Measurements from ENCODE around the gene RPS6KA5. TPM values are rescaled to one million over a fixed set of nuclear protein-coding genes. Genes with fewer than 3 reads are reported as not detected.

Gene RPS6KA5
- total RNA-seq, 1 donor from 2014 or later = 0.65 TPM

- H3K27ac Mint-ChIP-seq (ENCODE audit: unreplicated experiment) = no peak overlapping the region
- H3K4me1 Mint-ChIP-seq (ENCODE audit: low read depth) = no peaks in the 10 kb centered on the region
- DNase-seq (ENCODE audit: low spot score) = no peak
- TF ChIP-seq CTCF (IDR thresholded peaks at IDR 0.05) = no peak
- H3K4me3 Mint-ChIP-seq (ENCODE audit: unreplicated experiment) = no peak overlapping the region
- peaks cover 21% of the 10 kb centered on the region for H3K9me3 Mint-ChIP-seq (ENCODE audit: low read depth)
- H3K36me3 Mint-ChIP-seq (ENCODE audit: low read depth) = peaks cover 6% of the 10 kb centered on the region
- H3K27me3 Mint-ChIP-seq (ENCODE audit: low read depth) = no peaks in the 10 kb centered on the region
These were observed 176.7 kb downstream of the RPS6KA5 start for GRCh38 chr14:90883782-90884181.

GRCh38 chr14:90883197-90883596 is 177.2 kb downstream of the RPS6KA5 start:
- Mint-ChIP-seq H3K4me1 (ENCODE audit: low read depth) (no peaks in the 10 kb centered on the region), H3K27me3 (ENCODE audit: low read depth) (no peaks in the 10 kb centered on the region), H3K4me3 (ENCODE audit: unreplicated experiment) (no peak overlapping the region), H3K9me3 (ENCODE audit: low read depth) (peaks cover 21% of the 10 kb centered on the region), H3K27ac (ENCODE audit: unreplicated experiment) (no peak overlapping the region), H3K36me3 (ENCODE audit: low read depth) (peaks cover 6% of the 10 kb centered on the region)
- no peak for DNase-seq (ENCODE audit: low spot score)
- TF ChIP-seq CTCF (IDR thresholded peaks at IDR 0.05) = no peak

DNA sequence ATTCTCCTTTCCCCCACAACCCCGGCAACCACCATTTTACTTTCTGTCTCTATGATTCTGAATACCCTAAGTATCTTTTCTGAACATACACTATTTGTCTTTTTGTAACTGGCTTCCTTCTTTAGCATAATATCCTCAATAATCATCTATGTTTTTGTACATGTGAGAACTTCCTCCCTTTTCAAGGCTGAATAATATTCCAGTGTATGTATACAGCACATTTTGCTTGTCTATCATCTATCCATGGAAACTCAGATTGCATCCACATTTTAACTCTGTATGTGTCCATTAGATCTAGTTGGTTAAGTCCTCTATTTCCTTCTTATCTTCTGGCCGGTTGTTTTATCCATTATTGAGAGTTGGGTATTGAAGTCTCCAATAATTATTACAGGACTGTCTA is 180.2 kb downstream of the RPS6KA5 start:
- Mint-ChIP-seq H3K27ac (ENCODE audit: unreplicated experiment) (no peak overlapping the region), H3K4me3 (ENCODE audit: unreplicated experiment) (no peak overlapping the region), H3K27me3 (ENCODE audit: low read depth) (no peaks in the 10 kb centered on the region), H3K4me1 (ENCODE audit: low read depth) (no peaks in the 10 kb centered on the region), H3K36me3 (ENCODE audit: low read depth) (peaks cover 6% of the 10 kb centered on the region), H3K9me3 (ENCODE audit: low read depth) (peaks cover 21% of the 10 kb centered on the region)
- TF ChIP-seq CTCF (IDR thresholded peaks at IDR 0.05) = no peak
- no peak for DNase-seq (ENCODE audit: low spot score)

- peaks cover 2% of the 10 kb centered on the region for H3K36me3 Mint-ChIP-seq (ENCODE audit: low read depth)
- H3K4me3 Mint-ChIP-seq (ENCODE audit: unreplicated experiment) = no peak overlapping the region
- no peak for TF ChIP-seq CTCF (IDR thresholded peaks at IDR 0.05)
- no peaks in the 10 kb centered on the region for H3K9me3 Mint-ChIP-seq (ENCODE audit: low read depth)
- DNase-seq (ENCODE audit: low spot score) = no peak
- peaks cover 8% of the 10 kb centered on the region for H3K4me1 Mint-ChIP-seq (ENCODE audit: low read depth)
- H3K27me3 Mint-ChIP-seq (ENCODE audit: low read depth) = no peaks in the 10 kb centered on the region
- H3K27ac Mint-ChIP-seq (ENCODE audit: unreplicated experiment) = no peak overlapping the region
These were observed 185.8 kb downstream of the RPS6KA5 start for GRCh38 chr14:90874599-90874998.

DNA sequence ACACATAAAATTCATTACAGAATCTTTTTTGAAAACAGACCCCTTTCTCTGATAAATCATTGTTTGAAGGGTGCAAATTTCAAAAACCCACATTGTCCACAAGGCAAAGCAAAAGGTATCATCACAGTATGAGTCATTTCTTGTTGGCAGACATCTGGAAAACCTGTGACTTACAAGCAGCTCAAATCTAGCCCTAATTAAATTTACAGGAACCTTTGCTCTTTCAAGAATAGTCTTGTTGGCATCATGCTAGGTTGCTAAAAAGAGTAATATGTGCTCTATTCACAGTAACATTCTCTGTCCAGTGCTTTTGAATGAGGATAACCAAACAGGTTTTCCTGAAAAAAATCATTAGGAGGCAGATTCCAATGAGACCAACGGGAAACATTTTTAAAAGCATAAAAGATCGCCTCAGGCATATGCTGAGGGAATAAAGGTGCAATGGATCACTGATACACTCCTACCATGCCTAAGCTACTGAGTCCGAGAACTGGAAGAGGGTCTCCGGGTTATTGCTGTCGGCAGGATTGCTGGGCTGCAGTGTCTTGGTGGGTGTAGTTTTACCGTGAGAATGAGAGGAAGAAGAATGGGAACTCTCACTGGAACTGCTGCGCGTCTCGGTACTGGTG is 188.7 kb downstream of the RPS6KA5 start:
- DNase-seq (ENCODE audit: low spot score) = no peak
- Mint-ChIP-seq H3K27me3 (ENCODE audit: low read depth) (no peaks in the 10 kb centered on the region), H3K36me3 (ENCODE audit: low read depth) (peaks cover 2% of the 10 kb centered on the region), H3K9me3 (ENCODE audit: low read depth) (no peaks in the 10 kb centered on the region), H3K27ac (ENCODE audit: unreplicated experiment) (no peak overlapping the region), H3K4me1 (ENCODE audit: low read depth) (peaks cover 8% of the 10 kb centered on the region), H3K4me3 (ENCODE audit: unreplicated experiment) (no peak overlapping the region)
- no peak for TF ChIP-seq CTCF (IDR thresholded peaks at IDR 0.05)

Data from chondrocyte (in vitro differentiated cells).